ENCODE data around the gene ZNF184. TPM values are rescaled to one million over a fixed set of nuclear protein-coding genes. Genes with fewer than 3 reads are reported as not detected.
A peak's percentile ranks its signal among the peaks of the same experiment; 100 is the strongest.

The ZNF184 gene
- total and polyA plus RNA-seq, 4 donors = 0.80 to 4.4 (median 1.6) TPM

DNA sequence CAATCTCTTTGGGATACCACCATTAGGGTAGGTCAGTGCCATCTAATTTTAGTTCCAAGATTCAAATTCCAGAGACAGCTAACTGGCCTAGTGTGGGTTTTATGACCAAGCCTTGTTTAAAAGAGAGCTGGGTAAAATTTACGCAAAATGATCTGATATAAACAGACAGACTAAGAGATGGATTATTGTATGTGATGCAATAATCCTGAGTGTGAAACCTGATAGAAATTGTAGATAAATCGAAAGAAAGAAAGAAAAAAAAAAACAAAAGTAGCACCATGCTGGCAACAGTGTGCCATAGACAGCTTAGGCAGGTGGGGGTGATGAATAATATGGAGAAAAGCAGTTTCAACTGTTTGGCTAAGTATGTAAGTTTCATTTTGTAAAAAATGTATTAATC lies 2.9 kb downstream of the ZNF184 start (continued):
- TF ChIP-seq, protein P1, sequence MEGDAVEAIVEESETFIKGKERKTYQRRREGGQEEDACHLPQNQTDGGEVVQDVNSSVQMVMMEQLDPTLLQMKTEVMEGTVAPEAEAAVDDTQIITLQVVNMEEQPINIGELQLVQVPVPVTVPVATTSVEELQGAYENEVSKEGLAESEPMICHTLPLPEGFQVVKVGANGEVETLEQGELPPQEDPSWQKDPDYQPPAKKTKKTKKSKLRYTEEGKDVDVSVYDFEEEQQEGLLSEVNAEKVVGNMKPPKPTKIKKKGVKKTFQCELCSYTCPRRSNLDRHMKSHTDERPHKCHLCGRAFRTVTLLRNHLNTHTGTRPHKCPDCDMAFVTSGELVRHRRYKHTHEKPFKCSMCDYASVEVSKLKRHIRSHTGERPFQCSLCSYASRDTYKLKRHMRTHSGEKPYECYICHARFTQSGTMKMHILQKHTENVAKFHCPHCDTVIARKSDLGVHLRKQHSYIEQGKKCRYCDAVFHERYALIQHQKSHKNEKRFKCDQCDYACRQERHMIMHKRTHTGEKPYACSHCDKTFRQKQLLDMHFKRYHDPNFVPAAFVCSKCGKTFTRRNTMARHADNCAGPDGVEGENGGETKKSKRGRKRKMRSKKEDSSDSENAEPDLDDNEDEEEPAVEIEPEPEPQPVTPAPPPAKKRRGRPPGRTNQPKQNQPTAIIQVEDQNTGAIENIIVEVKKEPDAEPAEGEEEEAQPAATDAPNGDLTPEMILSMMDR (IDR thresholded peaks at IDR 0.05; ENCODE audit: low read depth, low read length, missing input control) = no peak
- TF ChIP-seq RAD21 (IDR thresholded peaks at IDR 0.05) = no peak

DNA sequence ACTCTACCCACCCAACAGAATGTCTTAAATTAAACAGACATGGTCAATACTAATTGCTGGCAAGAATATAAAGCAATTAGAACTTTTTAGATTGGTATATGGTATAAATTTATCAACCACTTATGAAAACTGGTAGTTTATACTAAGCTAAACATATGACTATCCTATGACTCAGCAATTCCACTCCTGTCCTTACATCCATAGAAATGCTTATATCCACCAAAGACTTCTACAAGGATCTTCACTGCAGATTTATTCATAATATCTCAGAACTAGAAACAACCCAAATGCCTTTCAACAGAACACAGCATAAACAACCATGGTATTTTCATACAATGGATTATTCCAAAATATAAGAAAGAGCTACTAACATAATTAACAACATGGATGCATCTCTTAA lies 4.6 kb downstream of the ZNF184 start:
- Histone ChIP-seq H3K36me3 (ENCODE audit: control insufficient read depth in 4 of 4, insufficient read depth in 3 of 4, low read depth in 1 of 4, low read length in 3 of 4) (peaks cover 2 to 42% (median 31%) of the 10 kb centered on the region in 4 donors), H3K27me3 (ENCODE audit: control insufficient read depth in 4 of 4, insufficient read depth in 4 of 4, low read length in 3 of 4) (no peaks in the 10 kb centered on the region), H3K9ac (ENCODE audit: low read depth in 1 of 2, low read length in 2 of 2) (no peak overlapping the region), H3K27ac (ENCODE audit: low read depth in 1 of 2, low read length in 2 of 2) (no peak overlapping the region), H3K9me3 (ENCODE audit: control insufficient read depth in 4 of 4, low read length in 3 of 4) (peaks cover 0 to 15% (median 2%) of the 10 kb centered on the region in 4 donors), H3K4me1 (ENCODE audit: control insufficient read depth in 4 of 4, insufficient read depth in 4 of 4, low read length in 3 of 4) (peaks cover 0 to 7% (median 4%) of the 10 kb centered on the region in 4 donors), H3K4me3 (ENCODE audit: low read depth in 1 of 3, low read length in 3 of 3) (no peak overlapping the region)
- no peak for DNase-seq (ENCODE audit: low spot score)
- no peak for TF ChIP-seq SP1 (IDR thresholded peaks at IDR 0.05)
- TF ChIP-seq HNF4A (conservative IDR thresholded peaks at IDR 0.05) = no peak
- TF ChIP-seq RXRA (IDR thresholded peaks at IDR 0.05) = no peak
- TF ChIP-seq TAF1 (conservative IDR thresholded peaks at IDR 0.05) = no peak
- TF ChIP-seq, protein P2, sequence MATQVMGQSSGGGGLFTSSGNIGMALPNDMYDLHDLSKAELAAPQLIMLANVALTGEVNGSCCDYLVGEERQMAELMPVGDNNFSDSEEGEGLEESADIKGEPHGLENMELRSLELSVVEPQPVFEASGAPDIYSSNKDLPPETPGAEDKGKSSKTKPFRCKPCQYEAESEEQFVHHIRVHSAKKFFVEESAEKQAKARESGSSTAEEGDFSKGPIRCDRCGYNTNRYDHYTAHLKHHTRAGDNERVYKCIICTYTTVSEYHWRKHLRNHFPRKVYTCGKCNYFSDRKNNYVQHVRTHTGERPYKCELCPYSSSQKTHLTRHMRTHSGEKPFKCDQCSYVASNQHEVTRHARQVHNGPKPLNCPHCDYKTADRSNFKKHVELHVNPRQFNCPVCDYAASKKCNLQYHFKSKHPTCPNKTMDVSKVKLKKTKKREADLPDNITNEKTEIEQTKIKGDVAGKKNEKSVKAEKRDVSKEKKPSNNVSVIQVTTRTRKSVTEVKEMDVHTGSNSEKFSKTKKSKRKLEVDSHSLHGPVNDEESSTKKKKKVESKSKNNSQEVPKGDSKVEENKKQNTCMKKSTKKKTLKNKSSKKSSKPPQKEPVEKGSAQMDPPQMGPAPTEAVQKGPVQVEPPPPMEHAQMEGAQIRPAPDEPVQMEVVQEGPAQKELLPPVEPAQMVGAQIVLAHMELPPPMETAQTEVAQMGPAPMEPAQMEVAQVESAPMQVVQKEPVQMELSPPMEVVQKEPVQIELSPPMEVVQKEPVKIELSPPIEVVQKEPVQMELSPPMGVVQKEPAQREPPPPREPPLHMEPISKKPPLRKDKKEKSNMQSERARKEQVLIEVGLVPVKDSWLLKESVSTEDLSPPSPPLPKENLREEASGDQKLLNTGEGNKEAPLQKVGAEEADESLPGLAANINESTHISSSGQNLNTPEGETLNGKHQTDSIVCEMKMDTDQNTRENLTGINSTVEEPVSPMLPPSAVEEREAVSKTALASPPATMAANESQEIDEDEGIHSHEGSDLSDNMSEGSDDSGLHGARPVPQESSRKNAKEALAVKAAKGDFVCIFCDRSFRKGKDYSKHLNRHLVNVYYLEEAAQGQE (IDR thresholded peaks at IDR 0.05) = no peak
- TF ChIP-seq GABPA (IDR thresholded peaks at IDR 0.05 in 1 of 2, conservative IDR thresholded peaks at IDR 0.05 in 1 of 2) = no peak
- TF ChIP-seq RAD21 (IDR thresholded peaks at IDR 0.05) = no peak
- no peak for TF ChIP-seq HNF4G (IDR thresholded peaks at IDR 0.05)
- no peak for TF ChIP-seq FOXA2 (IDR thresholded peaks at IDR 0.05)
- TF ChIP-seq JUND (IDR thresholded peaks at IDR 0.05) = no peak
- TF ChIP-seq NR2F2 (IDR thresholded peaks at IDR 0.05) = no peak
- TF ChIP-seq, protein P3, sequence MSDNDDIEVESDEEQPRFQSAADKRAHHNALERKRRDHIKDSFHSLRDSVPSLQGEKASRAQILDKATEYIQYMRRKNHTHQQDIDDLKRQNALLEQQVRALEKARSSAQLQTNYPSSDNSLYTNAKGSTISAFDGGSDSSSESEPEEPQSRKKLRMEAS (IDR thresholded peaks at IDR 0.05) = no peak

DNA sequence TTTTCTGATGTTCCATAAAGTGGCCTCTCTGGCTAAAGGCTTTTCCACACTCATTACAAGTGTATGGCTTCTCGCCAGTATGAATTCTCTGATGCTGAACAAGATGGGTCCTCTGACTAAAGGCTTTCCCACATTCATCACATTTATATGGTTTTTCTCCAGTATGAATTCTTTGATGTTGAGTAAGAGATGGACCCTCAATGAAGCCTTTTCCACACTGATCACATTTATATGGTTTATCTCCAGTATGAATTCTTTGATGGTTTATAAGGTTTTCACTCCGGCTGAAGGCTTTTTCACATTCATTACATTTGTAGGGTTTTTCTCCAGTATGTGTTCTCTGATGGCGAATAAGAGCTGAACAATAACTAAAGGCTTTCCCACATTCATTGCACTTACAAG lies 20.4 kb downstream of the ZNF184 start:
- no peak overlapping the region for H3K9ac ChIP-seq (ENCODE audit: low read depth in 1 of 2, low read length in 2 of 2)
- DNase-seq (ENCODE audit: low spot score) = no peak
- H3K36me3 ChIP-seq (ENCODE audit: control insufficient read depth in 4 of 4, insufficient read depth in 3 of 4, low read depth in 1 of 4, low read length in 3 of 4) = peaks cover 16 to 71% (median 59%) of the 10 kb centered on the region in 4 donors
- H3K4me1 ChIP-seq (ENCODE audit: control insufficient read depth in 4 of 4, insufficient read depth in 4 of 4, low read length in 3 of 4) = no peaks in the 10 kb centered on the region
- no peaks in the 10 kb centered on the region for H3K27me3 ChIP-seq (ENCODE audit: control insufficient read depth in 4 of 4, insufficient read depth in 4 of 4, low read length in 3 of 4)
- 98% methylated on average over 3 of the region's 3 CpGs for WGBS
- peak overlapping the region in 2 of 3 donors; percentile 54 to 55 for H3K4me3 ChIP-seq (ENCODE audit: low read depth in 1 of 3, low read length in 3 of 3)
- peaks cover 47 to 97% (median 72%) of the 10 kb centered on the region in 4 donors for H3K9me3 ChIP-seq (ENCODE audit: control insufficient read depth in 4 of 4, low read length in 3 of 4)
- TF ChIP-seq RAD21 (IDR thresholded peaks at IDR 0.05) = no peak
- TF ChIP-seq, protein P1 (IDR thresholded peaks at IDR 0.05; ENCODE audit: low read depth, low read length, missing input control) = no peak
- no peak for TF ChIP-seq FOXA2 (IDR thresholded peaks at IDR 0.05)
- TF ChIP-seq, protein P4, sequence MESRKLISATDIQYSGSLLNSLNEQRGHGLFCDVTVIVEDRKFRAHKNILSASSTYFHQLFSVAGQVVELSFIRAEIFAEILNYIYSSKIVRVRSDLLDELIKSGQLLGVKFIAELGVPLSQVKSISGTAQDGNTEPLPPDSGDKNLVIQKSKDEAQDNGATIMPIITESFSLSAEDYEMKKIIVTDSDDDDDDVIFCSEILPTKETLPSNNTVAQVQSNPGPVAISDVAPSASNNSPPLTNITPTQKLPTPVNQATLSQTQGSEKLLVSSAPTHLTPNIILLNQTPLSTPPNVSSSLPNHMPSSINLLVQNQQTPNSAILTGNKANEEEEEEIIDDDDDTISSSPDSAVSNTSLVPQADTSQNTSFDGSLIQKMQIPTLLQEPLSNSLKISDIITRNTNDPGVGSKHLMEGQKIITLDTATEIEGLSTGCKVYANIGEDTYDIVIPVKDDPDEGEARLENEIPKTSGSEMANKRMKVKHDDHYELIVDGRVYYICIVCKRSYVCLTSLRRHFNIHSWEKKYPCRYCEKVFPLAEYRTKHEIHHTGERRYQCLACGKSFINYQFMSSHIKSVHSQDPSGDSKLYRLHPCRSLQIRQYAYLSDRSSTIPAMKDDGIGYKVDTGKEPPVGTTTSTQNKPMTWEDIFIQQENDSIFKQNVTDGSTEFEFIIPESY (IDR thresholded peaks at IDR 0.05) = no peak
- TF ChIP-seq SP1 (IDR thresholded peaks at IDR 0.05) = no peak
- TF ChIP-seq EGR1 (IDR thresholded peaks at IDR 0.05; ENCODE audit: low read depth in 2 of 2) = no peak
- no peak for TF ChIP-seq GABPA (IDR thresholded peaks at IDR 0.05 in 1 of 2, conservative IDR thresholded peaks at IDR 0.05 in 1 of 2)
- no peak overlapping the region for H3K27ac ChIP-seq (ENCODE audit: low read depth in 1 of 2, low read length in 2 of 2)
